H9 (cell line): ENCODE data around the gene DUOXA1. TPM values are rescaled to one million over a fixed set of nuclear protein-coding genes. Genes with fewer than 3 reads are reported as not detected.

Source experiments
- DNase-seq: peaks from one replicate; pipeline ENCODE4 v3.0.0-alpha.2; 2017
- H2AFZ ChIP-seq: one replicate; pipeline ENCODE4 v1.6.1; 2013; ENCODE audit warnings: mild to moderate bottlenecking, low read length, control low read depth, moderate library complexity
- H2AK5ac ChIP-seq: 2 replicates; pipeline ENCODE4 v1.6.1; 2013; ENCODE audit warnings: low read length, control low read depth, mixed read lengths; ENCODE audit not compliant: insufficient read length
- H2BK120ac ChIP-seq: one replicate; pipeline ENCODE4 v1.6.1; 2013; ENCODE audit warnings: low read depth, mild to moderate bottlenecking, low read length, control low read depth, inconsistent platforms; ENCODE audit not compliant: poor library complexity, severe bottlenecking
- H2BK12ac ChIP-seq: 2 replicates; pipeline ENCODE4 v1.6.1; 2013; ENCODE audit warnings: low read length, control low read depth, mixed read lengths, low read depth; ENCODE audit not compliant: insufficient read length
- H2BK15ac ChIP-seq: 2 replicates; pipeline ENCODE4 v1.6.1; 2013; ENCODE audit warnings: low read depth, low read length, control low read depth
- H2BK20ac ChIP-seq: one replicate; pipeline ENCODE4 v1.6.1; 2013; ENCODE audit warnings: low read depth, mild to moderate bottlenecking, low read length, control low read depth, inconsistent platforms; ENCODE audit not compliant: poor library complexity, severe bottlenecking
- H2BK5ac ChIP-seq: 2 replicates; pipeline ENCODE4 v1.6.1; 2013; ENCODE audit warnings: low read length, control low read depth, mixed read lengths; ENCODE audit not compliant: insufficient read length
- H3K14ac ChIP-seq: 2 replicates; pipeline ENCODE4 v1.6.1; 2013; ENCODE audit warnings: low read length, control low read depth; ENCODE audit not compliant: insufficient read depth
- H3K18ac ChIP-seq: 2 replicates; pipeline ENCODE4 v1.6.1; 2013; ENCODE audit warnings: low read depth, mild to moderate bottlenecking, mixed read lengths, low read length, control low read depth; ENCODE audit not compliant: insufficient read length
- H3K23ac ChIP-seq: 2 replicates; pipeline ENCODE4 v1.6.1; 2013; ENCODE audit warnings: low read length, control low read depth, mixed read lengths, low read depth; ENCODE audit not compliant: insufficient read length
- H3K23me2 ChIP-seq: 2 replicates; pipeline ENCODE4 v1.6.1; 2013; ENCODE audit warnings: low read depth, mild to moderate bottlenecking, mixed read lengths, low read length, control low read depth; ENCODE audit not compliant: insufficient read length, poor library complexity, severe bottlenecking
- H3K27ac ChIP-seq: 2 replicates; pipeline ENCODE4 v1.5.1; 2013; ENCODE audit warnings: low read length, control low read depth, mixed read lengths, low read depth; ENCODE audit not compliant: insufficient read length
- H3K27me3 ChIP-seq: 2 replicates; pipeline ENCODE4 v1.6.1; 2013; ENCODE audit warnings: low read length, control low read depth, inconsistent platforms; ENCODE audit not compliant: insufficient read depth
- H3K4ac ChIP-seq: 2 replicates; pipeline ENCODE4 v1.6.1; 2013; ENCODE audit warnings: low read depth, mild to moderate bottlenecking, control low read depth, inconsistent platforms, low read length, moderate library complexity
- H3K4me1 ChIP-seq: 2 replicates; pipeline ENCODE4 v1.6.1; 2013; ENCODE audit warnings: low read length, control low read depth, inconsistent platforms; ENCODE audit not compliant: insufficient read depth
- H3K4me2 ChIP-seq: 2 replicates; pipeline ENCODE4 v1.6.1; 2013; ENCODE audit warnings: low read length, control low read depth, mixed read lengths; ENCODE audit not compliant: insufficient read length, insufficient read depth
- H3K56ac ChIP-seq: 2 replicates; pipeline ENCODE4 v1.6.1; 2013; ENCODE audit warnings: low read depth, mild to moderate bottlenecking, mixed read lengths, low read length, control low read depth; ENCODE audit not compliant: insufficient read length
- H3K79me1 ChIP-seq: 2 replicates; pipeline ENCODE4 v1.6.1; 2013; ENCODE audit warnings: low read depth, mild to moderate bottlenecking, moderate library complexity, low read length, control low read depth, inconsistent platforms; ENCODE audit not compliant: insufficient read depth, poor library complexity, severe bottlenecking
- H3K79me2 ChIP-seq: 2 replicates; pipeline ENCODE4 v1.6.1; 2013; ENCODE audit warnings: low read length, control low read depth, inconsistent platforms; ENCODE audit not compliant: insufficient read depth
- H3K9ac ChIP-seq: 2 replicates; pipeline ENCODE4 v1.6.1; 2013; ENCODE audit warnings: low read length, control low read depth, mixed read lengths; ENCODE audit not compliant: insufficient read length; ENCODE audit errors: extremely low read depth
- H3K9me3 ChIP-seq: one replicate; pipeline ENCODE4 v1.6.1; 2013; ENCODE audit warnings: low read depth, low read length, inconsistent platforms; ENCODE audit not compliant: control insufficient read depth
- H3T11ph ChIP-seq: one replicate; pipeline ENCODE4 v1.6.1; 2013; ENCODE audit warnings: mild to moderate bottlenecking, low read length, control low read depth, inconsistent platforms
- H4K20me1 ChIP-seq: one replicate; pipeline ENCODE4 v1.6.1; 2013; ENCODE audit not compliant: control insufficient read depth, insufficient read length, insufficient read depth
- H4K5ac ChIP-seq: 2 replicates; pipeline ENCODE4 v1.6.1; 2013; ENCODE audit warnings: low read depth, mild to moderate bottlenecking, mixed read lengths, low read length, control low read depth; ENCODE audit not compliant: insufficient read length
- H4K8ac ChIP-seq: replicated peaks from 2 replicates; pipeline ENCODE4 v1.6.1; 2013; ENCODE audit warnings: low read length, control low read depth, mixed read lengths, low read depth; ENCODE audit not compliant: insufficient read length
- H4K91ac ChIP-seq: 2 replicates; pipeline ENCODE4 v1.6.1; 2013; ENCODE audit warnings: low read depth, mild to moderate bottlenecking, moderate library complexity, mixed read lengths, low read length, control low read depth; ENCODE audit not compliant: insufficient read length
- H3K27ac Mint-ChIP-seq, 3 experiments: 2 replicates in 2 of 3; 3 replicates in 1 of 3; pipeline ENCODE4 v1.8.0; 2020 to 2021; ENCODE audit warnings: mixed read lengths in 3 of 3, mild to moderate bottlenecking in 1 of 3, moderate library complexity in 1 of 3
- H3K27me3 Mint-ChIP-seq: 2 replicates; pipeline ENCODE4 v1.8.0; 2021; ENCODE audit warnings: low read depth, mild to moderate bottlenecking, moderate library complexity, mixed read lengths
- H3K36me3 Mint-ChIP-seq, 3 experiments: 2 replicates in 2 of 3; 3 replicates in 1 of 3; pipeline ENCODE4 v1.8.0; 2020 to 2021; ENCODE audit warnings: low read depth in 3 of 3, mixed read lengths in 3 of 3; ENCODE audit not compliant: insufficient read depth in 1 of 3
- H3K4me1 Mint-ChIP-seq, 2 experiments: 2 replicates each; pipeline ENCODE4 v1.8.0; 2020; ENCODE audit warnings: mixed read lengths in 2 of 2
- H3K4me3 Mint-ChIP-seq, 2 experiments: 2 replicates in 1 of 2; 3 replicates in 1 of 2; pipeline ENCODE4 v1.8.0; 2020 to 2021; ENCODE audit warnings: mild to moderate bottlenecking in 2 of 2, mixed read lengths in 2 of 2, moderate library complexity in 1 of 2
- H3K9me3 Mint-ChIP-seq, 2 experiments: 2 replicates in 1 of 2; 3 replicates in 1 of 2; pipeline ENCODE4 v1.8.0; 2020; ENCODE audit warnings: mild to moderate bottlenecking in 2 of 2, mixed read lengths in 2 of 2, moderate library complexity in 1 of 2
- CTCF ChIP-seq: fragments of 200-600 bp; sonication (generic); conservative IDR thresholded peaks from 3 replicates; pipeline ENCODE4 v1.8.0; 2021; ENCODE audit warnings: antibody characterized with exemption, mild to moderate bottlenecking
- WGBS: extraction: QIAGEN DNeasy Blood & Tissue Kit; methylation state at CpG from one replicate; pipeline ENCODE4 v1.1.7; 2013; ENCODE audit warnings: missing lambda C conversion rate, low lambda C conversion rate, mixed read lengths; ENCODE audit not compliant: insufficient read length; ENCODE audit errors: extremely low coverage; 5-methylcytosine and 5-hydroxymethylcytosine counted together
- total RNA-seq: library from RNA; stranded (reverse); gene quantifications from 2 replicates; pipeline ENCODE4 v1.2.1, GENCODE V29; 2021

Gene DUOXA1
- total RNA-seq, 1 experiment from 2014 or later = 1.2 TPM

- Histone ChIP-seq H3K4me2 (no peak overlapping the region), H2BK20ac (no peak overlapping the region), H2BK120ac (no peak overlapping the region), H4K20me1 (no peaks in the 10 kb centered on the region), H2AK5ac (no peak overlapping the region), H3K14ac (no peak overlapping the region), H3T11ph (no peak overlapping the region), H4K5ac (no peak overlapping the region), H4K8ac (no peak overlapping the region), H3K18ac (no peak overlapping the region), H2BK5ac (no peak overlapping the region), H2AFZ (no peak overlapping the region), H3K27me3 (no peaks in the 10 kb centered on the region), H3K4ac (no peak overlapping the region), H3K56ac (no peak overlapping the region), H3K27ac (no peak overlapping the region), H3K9ac (no peak overlapping the region), H2BK15ac (no peak overlapping the region), H3K23ac (no peak overlapping the region), H3K79me1 (no peaks in the 10 kb centered on the region), H3K9me3 (no peaks in the 10 kb centered on the region), H4K91ac (no peak overlapping the region), H2BK12ac (no peak overlapping the region), H3K4me1 (peaks cover 7% of the 10 kb centered on the region), H3K23me2 (no peaks in the 10 kb centered on the region), H3K79me2 (no peaks in the 10 kb centered on the region)
- H3K27me3 Mint-ChIP-seq = peaks cover 10% of the 10 kb centered on the region; the same call in 1 of the 2 replicates
- no peak for TF ChIP-seq CTCF
- H3K36me3 Mint-ChIP-seq = peaks cover 0 to 3% (median 2%) of the 10 kb centered on the region in 3 experiments; a peak in 3 of 7 replicates
- H3K9me3 Mint-ChIP-seq = no peaks in the 10 kb centered on the region
- no peak for DNase-seq
- no CpG with 5 or more reads among the region's 5 CpGs for WGBS
- H3K27ac Mint-ChIP-seq = no peak overlapping the region
- H3K4me1 Mint-ChIP-seq = peaks cover 36 to 37% of the 10 kb centered on the region in 2 experiments
- peak overlapping the region; percentile 63 to 75; a peak in 4 of 5 replicates for H3K4me3 Mint-ChIP-seq
Observed at GRCh38 chr15:45165536-45165935, 35.9 kb upstream of the DUOXA1 start.
